A673 (cell line): ENCODE data around the gene KIRREL3.

Experiments used
- EZH2 ChIP-seq: fragments of 200-600 bp; sonication (generic); IDR thresholded peaks from 2 replicates; pipeline ENCODE4 v1.6.1; 2017; ENCODE audit warnings: borderline replicate concordance, low read depth, mild to moderate bottlenecking, mixed read lengths, antibody characterized with exemption, low read length; ENCODE audit not compliant: poor library complexity, severe bottlenecking
- TF ChIP-seq, protein P1 (sequence below): fragments of 300-800, 200-600 bp; sonication (generic); conservative IDR thresholded peaks from 2 replicates; pipeline ENCODE4 v1.5.1; 2017; ENCODE audit warnings: low read depth, mild to moderate bottlenecking, antibody characterized with exemption, low read length, moderate library complexity, mixed read lengths

DNA sequence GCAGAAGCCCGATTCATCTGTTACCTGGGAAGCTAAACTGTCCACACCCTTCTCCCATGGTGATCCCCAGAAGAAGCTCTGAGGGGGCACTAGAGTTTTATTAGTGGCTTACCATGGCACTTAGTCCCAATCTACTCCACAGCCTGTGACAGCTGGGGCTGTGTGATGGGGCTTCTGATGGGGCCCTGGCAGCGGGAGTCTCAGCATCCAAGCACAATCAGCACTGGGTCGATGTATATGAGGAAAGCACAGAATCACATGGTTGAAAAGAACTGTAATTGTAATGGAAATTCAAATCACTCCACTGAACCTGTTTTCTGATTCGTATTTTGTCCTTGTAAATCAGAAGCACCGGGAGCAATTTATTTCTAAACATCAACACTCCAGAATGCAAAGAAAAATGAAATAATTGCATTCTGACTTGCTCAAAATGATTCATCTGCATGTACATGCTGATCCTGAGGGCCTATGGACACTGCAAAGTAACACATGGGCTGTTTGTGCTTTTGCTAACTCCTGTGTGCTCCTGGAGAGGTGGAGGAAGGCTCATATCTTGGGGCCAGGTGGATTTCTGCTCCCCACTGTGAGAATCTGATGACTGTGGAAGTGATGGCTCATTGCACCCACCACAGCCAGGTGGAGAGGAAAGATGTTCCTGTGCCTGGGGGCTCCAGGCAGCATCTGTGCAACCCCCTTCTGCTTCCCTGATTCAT lies 203.0 kb downstream of the KIRREL3 start:
- TF ChIP-seq, protein P1, sequence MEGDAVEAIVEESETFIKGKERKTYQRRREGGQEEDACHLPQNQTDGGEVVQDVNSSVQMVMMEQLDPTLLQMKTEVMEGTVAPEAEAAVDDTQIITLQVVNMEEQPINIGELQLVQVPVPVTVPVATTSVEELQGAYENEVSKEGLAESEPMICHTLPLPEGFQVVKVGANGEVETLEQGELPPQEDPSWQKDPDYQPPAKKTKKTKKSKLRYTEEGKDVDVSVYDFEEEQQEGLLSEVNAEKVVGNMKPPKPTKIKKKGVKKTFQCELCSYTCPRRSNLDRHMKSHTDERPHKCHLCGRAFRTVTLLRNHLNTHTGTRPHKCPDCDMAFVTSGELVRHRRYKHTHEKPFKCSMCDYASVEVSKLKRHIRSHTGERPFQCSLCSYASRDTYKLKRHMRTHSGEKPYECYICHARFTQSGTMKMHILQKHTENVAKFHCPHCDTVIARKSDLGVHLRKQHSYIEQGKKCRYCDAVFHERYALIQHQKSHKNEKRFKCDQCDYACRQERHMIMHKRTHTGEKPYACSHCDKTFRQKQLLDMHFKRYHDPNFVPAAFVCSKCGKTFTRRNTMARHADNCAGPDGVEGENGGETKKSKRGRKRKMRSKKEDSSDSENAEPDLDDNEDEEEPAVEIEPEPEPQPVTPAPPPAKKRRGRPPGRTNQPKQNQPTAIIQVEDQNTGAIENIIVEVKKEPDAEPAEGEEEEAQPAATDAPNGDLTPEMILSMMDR = no peak
- TF ChIP-seq EZH2 = no peak
